Fibroblast of the conjunctiva (primary cell): Measurements from ENCODE around the gene CNTN5.

Experiments used
- DNase-seq: peaks from one replicate; pipeline ENCODE4 v3.0.0-alpha.2; 2010; ENCODE audit warnings: low read depth

CNTN5 gene

DNA sequence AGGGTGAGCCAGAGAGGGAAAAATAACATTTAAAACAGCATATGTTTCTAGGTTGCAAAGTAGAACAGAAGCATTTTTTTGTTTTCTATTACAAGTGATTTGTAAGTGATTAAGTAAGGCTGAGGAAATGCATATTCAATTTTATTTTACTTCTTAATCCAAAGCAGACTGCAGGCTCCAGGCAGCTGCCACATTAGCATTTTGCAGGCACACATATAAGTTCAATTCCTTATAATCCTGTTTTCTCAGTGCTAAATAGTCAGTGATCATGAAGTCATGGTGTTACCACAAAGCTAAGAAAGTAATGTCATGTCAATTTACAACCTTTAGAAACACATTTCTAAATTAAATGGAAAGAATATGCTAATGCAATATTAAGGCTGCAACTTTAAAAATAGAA lies 149.8 kb downstream of the CNTN5 start:
- DNase-seq, result no peak

DNA sequence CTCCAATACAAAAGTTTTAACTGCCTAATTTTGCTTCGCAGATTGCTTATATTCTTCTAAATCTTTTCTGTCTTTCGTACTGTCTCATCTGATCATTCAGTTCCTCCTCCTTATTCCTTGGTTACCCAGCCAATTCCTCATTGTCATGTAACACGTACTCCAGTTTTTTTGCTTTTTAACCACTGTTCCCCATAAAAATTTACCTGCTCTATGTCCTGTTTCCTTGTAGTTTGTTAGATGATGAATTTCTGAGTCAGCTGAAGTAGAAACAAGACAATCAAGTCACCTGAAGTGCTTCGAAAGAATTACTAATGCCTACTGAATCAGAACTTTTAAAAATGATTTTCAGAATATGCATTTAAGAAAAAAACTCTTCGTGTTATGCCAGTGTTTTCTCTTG lies 150.6 kb downstream of the CNTN5 start:
- DNase-seq, result no peak

DNA sequence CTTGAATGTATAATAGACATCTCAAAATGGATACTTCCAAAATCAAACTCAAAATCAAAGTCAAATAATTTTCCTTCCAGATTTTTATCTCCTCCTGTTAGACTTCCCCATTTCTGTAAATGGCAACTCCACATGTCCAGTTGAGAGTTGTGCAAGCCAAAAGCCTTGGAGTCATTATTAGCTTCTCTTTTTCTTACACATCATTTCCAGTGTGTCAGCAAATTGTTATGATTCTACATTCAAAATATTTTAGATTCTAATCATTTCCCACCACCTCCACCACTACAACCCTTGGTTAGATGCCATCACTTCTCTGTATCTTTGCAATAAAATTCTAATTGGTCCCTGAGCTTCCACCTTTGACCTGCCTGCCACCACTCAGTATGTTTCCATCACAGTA lies 155.7 kb downstream of the CNTN5 start:
- DNase-seq, result no peak

DNA sequence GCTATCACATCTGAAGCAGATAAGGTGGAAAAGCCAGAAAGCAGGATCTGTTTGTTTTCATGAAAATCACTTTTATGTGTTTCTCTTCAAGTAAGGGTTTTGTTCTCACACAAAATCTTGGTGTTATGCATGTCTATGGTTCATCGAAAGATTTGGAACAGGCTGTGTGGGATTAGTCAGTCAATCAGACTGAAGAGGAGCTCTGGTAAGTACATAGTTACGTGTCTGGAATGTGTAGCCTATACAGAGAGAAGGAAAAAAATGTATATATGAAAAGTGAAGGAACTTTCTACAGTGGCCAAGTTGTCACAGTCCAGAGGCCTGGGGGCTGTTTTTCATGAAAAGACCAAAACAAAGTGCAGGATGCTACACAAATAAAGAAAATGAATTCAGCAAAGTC lies 156.7 kb downstream of the CNTN5 start:
- DNase-seq, result no peak

DNA sequence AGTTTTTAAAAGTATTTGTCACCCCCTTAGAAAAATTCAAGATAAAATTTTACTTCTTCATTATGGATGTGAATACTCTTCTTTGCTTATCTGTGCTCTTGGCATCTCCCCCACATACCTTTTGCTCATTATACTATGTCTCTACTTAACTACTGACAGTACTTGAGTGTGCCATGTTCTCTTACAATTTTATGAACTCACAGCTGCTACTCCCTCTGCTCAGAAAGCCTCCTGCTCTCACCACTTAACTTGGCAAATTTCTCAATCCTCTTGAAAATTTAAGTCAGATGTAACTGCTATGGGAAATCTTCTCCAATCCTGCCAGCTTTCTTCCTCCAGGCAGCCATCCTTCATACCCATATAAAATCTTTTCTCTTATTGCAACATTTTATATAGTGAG lies 163.4 kb downstream of the CNTN5 start:
- DNase-seq, result no peak

DNA sequence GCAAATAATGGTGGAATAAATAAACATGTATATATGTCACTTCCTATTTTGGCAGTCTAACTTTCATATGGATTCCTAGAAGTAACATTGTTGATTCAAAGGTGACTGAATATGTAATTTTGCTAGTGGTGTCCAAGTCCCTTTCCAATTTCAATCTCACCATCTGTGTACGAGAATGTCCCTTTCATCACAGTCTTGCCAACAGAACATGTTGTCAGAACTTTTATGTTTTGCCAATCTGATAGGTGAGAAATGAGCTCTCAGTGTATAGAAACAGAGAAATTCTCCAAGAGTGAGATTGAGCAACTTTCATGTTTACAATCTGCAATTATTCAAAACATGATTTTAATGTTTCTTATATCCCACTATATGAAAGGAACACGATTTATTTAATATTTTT lies 167.5 kb downstream of the CNTN5 start:
- DNase-seq, result no peak

DNA sequence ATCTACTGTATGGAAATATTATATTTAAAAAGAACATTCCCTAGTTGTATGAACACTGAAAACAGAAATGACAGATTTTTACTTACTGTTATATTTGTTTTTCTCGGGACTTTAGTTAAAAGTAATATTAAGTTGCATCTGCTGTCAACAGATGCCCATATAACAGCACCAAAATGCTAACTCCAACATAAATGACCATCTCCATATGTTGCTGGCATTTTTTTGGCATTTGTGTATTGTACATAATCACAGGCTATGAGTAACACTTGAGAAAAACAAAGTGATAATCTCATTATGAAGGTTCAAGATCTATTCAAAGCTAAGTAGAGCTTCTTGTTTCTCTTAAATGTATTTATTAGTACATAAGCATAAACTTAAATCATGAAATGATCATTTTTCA lies 172.0 kb downstream of the CNTN5 start:
- DNase-seq, result no peak

DNA sequence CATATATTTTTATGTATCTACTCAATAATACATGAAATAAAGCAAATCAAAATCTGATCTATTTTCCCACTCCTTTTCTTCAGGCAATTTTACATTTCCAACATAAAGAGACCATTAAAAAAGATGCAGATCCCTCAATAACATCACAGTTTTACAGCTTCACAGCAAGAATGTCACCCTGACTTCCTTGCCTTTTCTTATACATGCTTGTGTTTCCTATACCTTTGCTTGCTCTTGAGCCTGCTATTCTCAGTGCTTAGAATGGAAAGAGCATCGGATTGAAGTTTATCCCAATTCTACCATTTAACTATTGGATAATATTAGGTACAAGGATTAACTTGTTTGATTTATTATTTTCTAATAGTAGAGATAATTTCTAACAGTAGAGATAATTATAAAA lies 176.7 kb downstream of the CNTN5 start:
- no peak for DNase-seq

DNA sequence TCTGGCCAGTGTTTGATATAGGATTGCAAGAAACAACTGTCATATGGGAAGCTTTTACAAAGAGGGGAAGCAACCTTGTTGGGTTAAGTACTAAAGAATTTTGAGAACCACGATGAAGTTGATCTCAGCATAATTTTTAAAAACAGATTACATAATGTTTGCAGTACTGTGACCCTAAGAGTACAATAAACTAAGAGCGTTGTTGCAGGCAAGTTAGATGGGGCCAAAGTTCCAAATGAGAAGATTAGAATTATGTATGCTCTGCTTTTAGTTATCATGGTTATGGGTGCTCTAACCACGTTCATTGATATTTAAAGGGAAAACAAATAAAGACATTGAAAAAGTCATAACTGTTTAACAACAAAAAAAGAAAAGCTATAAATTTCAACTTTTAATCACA lies 177.5 kb downstream of the CNTN5 start:
- DNase-seq, result no peak

DNA sequence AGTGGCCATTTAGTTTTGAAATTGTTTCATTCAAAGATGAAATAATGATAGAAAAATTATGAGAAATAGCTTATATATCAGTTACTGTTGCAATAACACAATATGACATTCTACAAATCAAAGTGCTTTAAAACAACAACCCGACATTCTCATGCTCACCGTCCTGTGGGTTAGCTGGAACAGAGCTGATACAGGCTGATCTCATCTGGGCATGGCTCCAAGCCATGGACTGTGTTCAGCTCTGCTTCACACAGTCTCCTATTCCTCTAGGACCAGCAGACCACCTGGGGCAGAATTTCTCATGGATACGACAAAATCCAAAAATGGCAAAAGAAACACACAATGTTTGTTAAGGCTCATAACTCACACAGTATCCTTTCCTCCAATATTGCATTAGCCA lies 178.6 kb downstream of the CNTN5 start:
- DNase-seq, result no peak

DNA sequence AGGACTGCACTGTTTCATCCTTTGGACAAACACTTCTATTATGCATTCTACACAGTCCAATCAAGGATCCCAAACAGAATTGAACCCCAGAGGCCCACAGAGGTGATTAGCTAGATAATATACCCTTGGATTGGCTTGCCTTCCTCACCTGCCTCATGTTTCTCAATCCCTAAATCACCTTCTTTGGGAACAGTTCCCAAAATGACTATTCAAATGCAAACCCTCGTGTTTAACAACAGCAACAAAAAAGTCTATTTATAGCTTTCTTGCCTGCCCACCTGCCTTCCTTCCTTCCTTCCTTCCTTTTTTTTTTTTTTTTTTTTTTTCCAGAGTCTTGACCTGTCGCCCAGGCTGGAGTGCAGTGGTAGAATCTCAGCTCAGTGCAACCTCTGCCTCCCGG lies 180.0 kb downstream of the CNTN5 start:
- DNase-seq, result no peak

DNA sequence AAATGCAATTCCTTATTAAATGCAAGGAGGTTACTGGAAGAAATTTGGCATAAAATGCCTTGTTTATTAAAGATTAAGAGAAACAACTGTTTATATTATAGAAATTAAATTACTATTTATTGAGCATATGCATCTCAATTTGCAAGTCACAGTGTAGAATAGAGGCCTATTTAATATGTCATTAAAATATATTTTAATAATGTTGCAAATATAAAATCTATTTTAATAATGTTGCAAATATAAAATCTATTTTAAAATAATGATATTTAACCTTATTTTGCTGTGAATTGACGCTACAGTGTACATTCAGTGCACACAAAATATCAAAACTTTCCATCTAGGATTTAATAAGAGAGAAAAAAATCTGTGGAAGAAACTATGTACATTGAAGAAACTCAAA lies 188.1 kb downstream of the CNTN5 start:
- DNase-seq, result no peak

DNA sequence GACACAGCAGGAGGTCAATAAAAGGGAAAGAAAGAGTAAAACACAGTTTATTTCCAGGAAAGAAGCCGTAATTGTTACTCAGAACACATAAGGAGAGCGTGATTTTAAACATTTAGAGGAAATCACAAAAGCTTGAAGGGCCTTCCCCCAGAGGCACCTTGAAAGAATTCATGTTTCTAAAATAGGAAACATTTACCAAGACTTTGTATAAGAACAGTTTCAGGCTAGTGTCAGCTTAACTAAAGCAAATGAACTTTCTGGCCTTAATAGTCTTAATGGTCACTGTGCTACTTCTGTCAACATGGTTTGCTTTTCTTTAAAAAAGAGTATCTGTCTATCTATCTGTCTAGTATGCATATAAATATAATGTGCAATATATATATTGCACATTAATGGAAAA lies 208.8 kb downstream of the CNTN5 start:
- no peak for DNase-seq

DNA sequence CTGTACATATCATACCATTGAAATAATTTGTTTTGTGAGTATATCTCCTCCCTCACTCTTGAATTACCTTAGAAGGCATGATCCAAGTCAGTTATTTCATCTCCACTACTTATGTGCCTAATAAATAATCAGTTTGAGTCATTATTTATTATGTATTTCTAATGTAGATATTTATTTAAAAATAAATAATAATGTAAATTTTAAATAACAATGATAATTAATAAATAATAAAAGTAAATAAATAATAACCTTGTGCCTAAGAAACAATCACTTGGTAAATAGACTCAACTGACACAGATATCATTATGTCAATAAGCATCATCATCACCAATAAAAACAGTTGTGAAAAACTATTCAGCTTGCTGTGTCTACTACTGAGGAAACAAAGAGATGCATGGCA lies 213.8 kb downstream of the CNTN5 start:
- DNase-seq, result no peak

DNA sequence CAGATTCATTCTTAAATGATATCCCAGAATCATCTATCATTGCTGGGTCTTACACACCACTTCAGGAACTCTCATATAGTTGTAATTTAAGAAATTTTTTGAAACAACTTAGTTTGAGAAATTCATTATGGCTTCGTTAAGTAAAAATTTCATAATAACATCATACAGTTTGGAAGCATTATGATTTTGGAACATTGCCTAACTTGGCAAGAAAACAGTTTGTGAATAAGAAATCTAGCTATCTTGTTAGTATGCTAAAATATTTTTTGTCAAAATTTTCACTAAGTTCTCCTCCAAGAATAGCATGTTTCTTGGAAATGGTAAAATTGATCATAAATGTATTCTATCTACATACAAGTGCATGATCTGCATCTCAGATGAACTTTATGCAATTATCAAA lies 217.7 kb downstream of the CNTN5 start:
- DNase-seq, result no peak

DNA sequence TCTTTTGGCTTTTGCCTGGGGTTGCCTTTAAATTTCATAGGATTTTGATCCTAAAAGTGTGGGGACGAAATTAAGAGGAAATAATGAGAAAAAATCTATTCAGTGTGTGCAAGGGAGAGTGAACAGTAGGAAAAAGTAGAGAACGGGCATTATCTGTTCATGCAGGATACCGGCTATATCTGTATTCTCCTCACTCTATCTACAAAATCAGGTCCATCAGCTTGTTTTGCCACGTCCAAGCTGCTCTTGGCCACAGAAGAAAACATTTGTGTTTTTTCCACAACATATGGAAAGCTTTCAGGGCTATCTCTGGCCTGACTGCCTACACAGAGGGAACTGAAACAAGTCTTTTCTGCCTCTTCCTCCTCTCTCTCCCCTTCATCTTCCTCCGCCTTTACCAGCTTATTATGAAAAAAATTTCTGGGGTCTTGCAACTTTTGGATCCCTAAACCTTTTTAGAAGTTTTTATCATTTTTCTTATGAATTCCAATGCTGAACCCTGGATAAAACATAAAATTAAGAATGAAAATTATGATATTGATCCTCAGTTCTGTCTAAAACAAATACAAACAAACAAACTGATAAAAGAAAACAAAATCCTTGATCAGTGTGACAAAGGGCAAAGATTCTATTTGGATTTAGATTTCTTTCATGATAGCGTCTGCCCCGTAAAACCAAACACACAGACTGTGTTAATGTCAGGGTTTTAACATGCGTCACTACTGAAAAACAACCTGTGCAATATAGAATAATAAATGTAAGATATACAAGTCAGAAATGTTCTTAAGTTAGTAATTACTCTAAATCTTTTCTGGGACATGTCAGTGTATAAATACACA lies 219.7 kb downstream of the CNTN5 start:
- DNase-seq, result no peak

DNA sequence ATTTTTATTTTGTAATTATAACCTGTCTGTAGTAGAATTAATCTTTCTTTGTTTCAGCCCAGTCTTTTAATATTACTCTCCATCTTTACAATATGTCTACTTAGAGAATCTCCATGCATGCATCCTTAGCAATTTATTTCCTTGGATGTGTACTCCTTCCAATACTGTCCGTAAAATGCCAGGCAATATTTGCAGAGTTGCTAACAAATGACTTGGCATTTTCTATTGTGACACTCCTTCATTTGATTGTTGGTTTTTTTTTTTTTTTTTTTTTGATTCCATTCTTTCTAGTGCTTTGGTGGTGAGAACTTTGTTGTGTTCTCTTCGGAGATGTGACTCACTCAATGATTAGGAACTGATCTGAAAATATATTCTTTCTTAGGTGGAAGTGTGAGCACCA lies 220.3 kb downstream of the CNTN5 start:
- no peak for DNase-seq

DNA sequence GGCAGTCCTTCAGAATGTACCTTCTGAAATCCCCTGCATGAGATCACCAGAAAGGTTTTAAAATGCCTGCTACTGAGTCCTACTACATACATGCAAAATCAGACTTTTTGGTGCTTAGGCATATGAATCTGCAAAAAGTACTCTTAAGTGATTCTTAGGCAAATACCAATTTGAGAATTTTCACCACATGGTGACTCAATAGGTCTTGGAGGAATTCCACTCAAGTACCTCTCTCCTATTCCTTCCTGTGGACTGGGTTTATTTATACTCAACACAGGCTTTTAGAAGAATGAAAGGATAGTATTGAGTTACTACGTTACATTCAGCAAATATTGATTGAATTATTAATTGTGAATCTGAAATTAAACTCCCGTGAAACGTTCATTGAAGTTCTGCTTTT lies 223.9 kb downstream of the CNTN5 start:
- DNase-seq, result no peak

DNA sequence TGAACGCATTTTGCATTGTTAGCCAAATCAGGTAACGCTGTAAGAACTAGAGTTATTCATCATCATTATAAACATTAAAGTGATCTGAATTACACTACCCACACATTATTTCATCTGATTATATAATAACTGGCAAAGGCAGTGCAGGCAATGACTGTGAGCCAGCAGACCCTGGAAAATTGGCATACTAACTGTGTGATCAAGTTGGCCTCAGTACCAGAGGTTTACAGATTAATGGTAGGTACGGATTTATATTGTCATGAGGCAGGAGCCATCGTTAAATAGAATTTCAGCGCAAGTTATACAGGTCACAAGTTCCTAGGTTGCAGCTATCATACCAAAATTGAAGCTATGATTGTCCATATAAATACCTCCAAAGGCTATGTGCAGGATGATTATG lies 225.4 kb downstream of the CNTN5 start:
- DNase-seq, result no peak

DNA sequence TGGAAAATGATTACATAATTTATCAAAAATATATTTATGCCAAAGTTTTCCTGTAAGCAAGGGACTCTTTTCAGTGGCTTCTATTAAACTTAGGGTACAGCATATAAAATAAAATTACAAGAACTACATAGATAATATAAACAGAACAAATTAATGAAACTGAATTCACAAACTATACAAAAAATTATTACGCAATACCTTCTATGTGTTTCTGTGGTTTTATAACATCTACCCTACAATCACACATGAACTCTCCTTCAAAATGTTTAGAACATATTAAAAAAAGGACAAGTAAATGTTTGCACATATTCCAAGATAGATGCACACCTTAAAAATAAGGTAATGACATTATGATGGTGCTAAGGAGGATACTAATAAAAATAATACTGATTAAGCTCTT lies 235.9 kb downstream of the CNTN5 start:
- no peak for DNase-seq

DNA sequence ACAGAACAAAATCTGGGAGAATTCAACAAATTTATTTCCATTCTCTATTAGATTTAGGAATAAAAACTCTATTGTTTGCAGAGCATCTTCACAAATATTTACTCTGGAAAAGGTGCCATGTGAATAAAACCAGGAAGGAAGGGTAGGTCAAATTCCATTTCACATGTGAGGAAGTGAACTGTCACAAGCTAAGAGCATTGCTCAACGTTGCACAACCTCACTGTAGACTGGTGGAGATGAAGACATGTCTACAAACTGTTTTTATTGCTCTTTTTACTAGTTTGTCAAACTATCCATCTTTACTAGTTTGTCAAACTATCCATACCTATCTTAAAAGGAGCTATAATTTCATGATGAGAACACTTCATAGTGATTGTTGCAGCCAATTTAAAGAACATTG lies 236.4 kb downstream of the CNTN5 start:
- DNase-seq, result no peak

DNA sequence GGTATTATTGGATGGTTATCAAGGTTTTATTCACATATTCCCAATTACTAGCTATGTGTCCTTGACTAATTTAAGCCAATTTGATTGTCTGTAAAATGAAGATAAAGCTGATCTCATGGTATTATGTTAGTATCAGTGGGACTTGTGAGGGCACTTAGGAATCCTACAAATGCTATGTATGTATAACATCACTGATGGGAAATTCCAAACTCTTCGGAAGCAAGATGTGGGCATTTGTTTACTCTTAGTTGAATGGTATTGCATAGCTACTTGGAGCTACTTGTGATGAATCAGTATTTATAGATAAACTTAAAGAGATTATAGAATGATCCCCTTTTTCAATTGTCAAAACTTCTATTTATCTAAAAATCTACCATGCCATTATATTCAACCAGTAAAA lies 239.9 kb downstream of the CNTN5 start:
- DNase-seq, result no peak

DNA sequence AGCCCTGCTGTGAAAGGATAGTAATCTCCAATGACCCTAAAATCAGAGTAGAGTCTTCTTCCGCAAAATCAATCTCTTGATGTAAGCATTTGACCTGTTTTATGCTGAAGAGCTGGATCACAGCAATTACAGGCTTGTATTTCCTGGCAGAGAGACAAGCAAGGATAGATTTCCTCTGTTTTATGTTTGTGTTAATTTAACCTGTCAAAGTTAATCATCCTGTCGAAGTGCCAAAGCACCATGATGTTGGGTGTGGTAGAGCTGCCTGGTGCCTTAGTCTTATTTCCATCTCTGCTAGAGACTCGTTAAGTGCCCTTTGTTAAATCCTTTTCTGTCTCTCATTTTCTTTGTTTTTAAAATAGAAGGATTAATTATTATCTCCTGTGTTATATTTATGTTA lies 248.1 kb downstream of the CNTN5 start:
- no peak for DNase-seq

DNA sequence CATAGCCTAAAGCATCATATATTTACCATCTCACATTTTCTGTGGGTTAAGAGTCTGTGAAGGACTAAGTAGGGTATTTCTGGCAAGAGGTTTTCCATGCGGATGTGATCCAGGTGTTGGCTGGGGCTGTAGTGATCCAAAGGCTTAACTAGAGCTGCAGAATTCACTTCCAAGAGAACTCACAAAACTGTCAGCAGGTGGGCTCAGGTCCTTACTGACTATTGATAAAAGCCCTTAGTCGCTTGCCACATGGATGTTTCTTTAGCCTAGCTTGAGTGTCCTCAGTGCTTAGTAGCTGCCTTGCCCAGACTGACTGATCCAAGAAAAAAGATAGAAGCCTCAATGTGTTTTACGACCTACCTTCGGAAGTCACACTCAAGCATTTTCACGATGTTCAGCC lies 250.8 kb downstream of the CNTN5 start:
- DNase-seq, result no peak

DNA sequence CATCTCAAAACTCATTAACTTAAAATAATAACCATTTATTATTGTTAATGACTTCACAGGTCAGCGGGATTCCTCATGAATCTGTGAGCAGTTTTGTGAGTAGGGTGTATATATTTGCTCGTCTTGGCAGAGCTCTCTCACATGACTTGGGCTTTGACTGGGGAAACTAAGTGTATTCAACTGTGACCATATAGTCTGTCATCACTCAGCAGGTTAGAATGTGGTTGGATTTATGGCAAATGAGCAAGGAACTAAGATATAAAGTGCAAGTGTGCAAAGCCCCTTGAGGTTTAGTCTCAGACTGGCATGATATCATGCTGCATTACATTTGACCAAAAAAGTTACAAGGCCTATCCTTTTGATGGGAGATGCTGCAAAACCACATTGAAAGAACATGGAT lies 254.8 kb downstream of the CNTN5 start:
- no peak for DNase-seq
